ENCODE measurements around the gene CYS1.

GRCh38 chr2:10031886-10032745 lies 48.1 kb downstream of the CYS1 start:
- TF ChIP-seq YY1 (IDR thresholded peaks at IDR 0.05; ENCODE audit: insufficient read depth, insufficient read length) (no peak), SUZ12 (IDR thresholded peaks at IDR 0.05; ENCODE audit: extremely low read depth, insufficient read depth, insufficient read length) (no peak)

Measured in NT2/D1 (cell line).